Stimulated activated CD4-positive, alpha-beta T cell treated with anti-CD3 and anti-CD28 coated beads, TNF-alpha, amount 100 ng/mL, for 1 hour (primary cell): Measurements from ENCODE around the gene LAMB4.

ENCODE experiments used
- DNase-seq, 3 donors: peaks; one replicate each; pipeline ENCODE4 v3.0.0-alpha.2; 2020; ENCODE audit warnings: low read depth in 3 of 3, low spot score in 1 of 3

Gene LAMB4

DNA sequence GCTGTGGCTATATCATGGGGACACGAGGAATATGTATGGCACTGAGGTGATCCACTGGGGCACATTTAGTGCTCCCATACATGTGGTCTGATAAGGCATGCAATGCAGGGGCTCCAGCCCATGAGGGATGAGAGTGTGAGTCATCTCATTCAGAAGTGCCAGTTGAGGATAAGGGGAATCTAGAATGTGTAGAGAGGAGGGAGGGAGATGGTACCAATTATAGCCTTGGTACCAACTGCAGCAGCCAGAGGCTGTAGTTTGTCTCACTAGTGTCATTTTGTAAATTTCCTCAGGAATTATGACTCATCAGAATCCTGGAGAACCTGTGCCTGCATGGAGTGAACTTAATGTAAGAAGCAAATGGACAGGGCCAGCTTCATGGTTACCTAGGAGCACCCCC, 46.2 kb downstream of the LAMB4 start:
- no peak for DNase-seq

DNA sequence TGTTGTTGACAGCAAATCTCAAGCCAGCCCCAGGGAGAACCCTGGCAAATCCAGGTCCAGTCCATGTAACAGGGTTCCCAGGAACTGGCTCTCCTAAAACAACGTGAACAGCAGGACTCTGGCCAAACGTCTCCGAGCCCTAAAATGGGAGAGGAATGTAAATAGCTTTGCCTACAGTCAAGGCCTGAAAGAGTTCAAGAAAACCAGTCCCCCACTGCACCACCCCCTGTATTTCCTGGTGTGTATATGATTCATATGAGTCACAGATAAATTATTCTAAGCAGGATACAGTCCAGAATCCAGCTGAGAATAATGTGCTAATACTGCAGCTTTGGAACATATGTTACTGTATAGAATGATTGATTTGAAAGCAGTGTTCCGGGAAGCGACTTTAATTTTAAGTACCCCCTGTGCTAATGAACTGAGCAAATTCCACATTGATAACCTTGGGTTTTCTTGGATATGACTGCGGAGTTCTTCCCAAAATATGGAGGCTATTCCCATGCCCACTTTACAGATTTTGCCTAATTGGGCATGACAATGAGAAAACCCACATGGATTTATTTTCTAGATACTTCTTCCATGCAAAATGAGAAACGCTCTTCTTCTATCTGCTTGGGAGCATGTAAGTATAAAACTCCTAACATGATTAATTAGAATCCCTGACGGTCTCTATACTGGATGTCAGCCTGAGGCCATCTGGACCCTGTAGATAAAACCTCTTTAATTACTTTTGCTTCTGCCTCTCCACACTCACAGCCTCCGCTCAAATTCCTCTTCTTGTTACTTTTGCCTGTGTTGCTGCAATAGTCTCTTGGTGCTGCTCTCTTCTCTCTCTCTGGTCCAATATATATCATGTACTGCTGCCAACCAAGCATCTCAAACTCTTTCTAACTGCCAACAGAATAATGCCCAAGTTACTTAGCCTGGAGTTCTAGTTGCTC, 50.2 kb downstream of the LAMB4 start:
- DNase-seq: no peak

- DNase-seq: no peak
Measured at GRCh38 chr7:108079276-108079647, 50.9 kb downstream of the LAMB4 start.

GRCh38 chr7:108078691-108079090, 51.5 kb downstream of the LAMB4 start:
- DNase-seq: no peak

- DNase-seq: no peak
Measured at GRCh38 chr7:108078211-108078673, 51.9 kb downstream of the LAMB4 start.

DNA sequence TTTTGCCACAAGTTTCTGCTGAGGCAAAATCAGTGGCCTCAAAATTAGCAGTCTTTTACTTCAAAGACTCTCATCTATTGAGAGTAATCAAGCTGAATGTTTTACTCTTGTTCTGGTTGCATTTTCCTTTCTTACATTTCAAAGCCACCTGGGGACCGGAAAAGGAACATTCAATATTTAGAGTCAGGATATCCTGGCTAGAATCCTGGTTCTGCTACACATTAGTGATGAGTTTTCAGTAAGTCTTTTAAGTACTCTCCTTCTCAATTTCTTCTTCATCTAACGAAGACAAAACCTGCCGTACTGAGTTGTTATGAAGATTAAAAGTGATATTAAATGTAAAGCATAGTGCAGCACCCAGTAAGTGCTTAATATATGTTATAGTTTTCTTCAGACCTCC, 52.5 kb downstream of the LAMB4 start:
- DNase-seq: no peak

- no peak for DNase-seq
Measured at GRCh38 chr7:108076156-108076555, 54.0 kb downstream of the LAMB4 start.

DNA sequence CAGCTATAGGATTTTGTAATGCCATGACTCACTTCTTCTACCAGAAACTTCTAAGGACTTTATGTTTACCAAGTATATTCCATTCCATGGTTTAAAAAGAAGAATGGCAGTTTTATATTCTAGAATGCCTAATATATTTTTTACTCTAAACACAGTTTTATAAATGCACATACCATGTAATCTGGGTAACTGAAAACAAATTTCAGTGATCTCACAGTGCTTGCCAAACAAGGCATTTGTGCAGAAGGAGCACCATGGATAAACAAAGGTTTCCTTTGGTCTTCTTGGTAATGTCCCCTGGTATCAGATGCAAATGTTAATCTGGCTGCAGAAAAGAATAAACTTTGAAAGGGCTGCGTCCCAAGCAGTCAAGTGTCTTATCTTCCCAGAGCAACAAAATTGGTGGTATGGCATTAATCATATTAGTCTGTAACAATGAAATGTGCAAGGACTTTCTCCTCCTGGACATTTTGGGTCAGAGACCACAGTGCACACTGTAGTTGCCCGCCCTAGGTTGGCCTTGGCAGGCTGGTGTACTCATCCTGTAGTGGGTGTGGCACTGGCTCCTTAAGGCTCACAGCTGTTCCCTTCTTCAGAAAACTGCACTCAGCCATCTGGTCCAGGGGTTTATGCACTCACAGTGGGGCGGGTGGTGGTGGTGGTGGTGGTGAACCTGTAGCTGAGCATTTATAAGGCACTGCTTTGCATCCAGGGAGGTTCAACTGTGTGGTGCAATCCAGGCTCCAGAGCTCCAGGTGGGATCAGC, 56.7 kb downstream of the LAMB4 start:
- no peak for DNase-seq

DNA sequence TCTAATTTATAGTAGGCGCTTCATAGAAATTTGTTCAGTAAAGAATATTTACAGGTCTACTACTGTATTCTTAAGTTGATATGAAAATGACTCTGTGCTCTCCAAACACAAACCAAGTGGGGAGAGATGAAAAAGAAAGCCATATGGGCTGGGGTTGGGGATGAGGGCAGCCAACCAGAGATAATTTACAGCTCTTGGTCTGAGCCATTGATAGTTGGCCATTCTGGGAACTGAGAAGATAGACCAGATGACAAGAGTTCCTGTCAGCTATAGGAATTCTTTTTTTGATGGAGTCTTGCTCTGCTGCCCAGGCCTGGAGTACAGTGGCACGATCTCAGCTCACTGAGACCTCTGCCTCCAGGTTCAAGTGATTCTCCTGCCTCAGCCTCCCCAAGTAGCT, 57.4 kb downstream of the LAMB4 start:
- DNase-seq: no peak

- DNase-seq: no peak
Measured at GRCh38 chr7:108072116-108072515, 58.0 kb downstream of the LAMB4 start.

- DNase-seq: no peak
Measured at GRCh38 chr7:108071551-108071950, 58.6 kb downstream of the LAMB4 start.

DNA sequence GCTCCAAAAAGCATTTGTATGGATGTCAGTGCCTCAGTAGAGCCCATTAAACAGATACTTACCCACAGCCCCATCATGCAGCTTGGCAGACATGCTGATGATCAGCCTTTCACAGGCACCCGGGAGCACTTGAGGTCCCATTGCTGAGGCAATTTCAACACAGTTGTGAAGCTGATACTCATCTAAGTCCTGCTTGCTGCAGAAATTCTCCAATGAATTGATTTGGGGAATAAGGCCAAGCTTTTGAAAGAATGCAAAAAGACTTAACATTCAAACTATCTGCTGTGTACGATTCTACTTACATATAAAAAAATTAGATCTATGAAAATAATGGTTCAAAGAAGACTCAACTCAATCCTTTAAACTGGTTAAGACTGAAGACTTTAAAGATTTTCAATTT, 60.5 kb downstream of the LAMB4 start:
- no peak for DNase-seq

- no peak for DNase-seq
Measured at GRCh38 chr7:108067844-108068243, 62.3 kb downstream of the LAMB4 start.

- DNase-seq: no peak
Measured at GRCh38 chr7:108066486-108066885, 63.7 kb downstream of the LAMB4 start.

GRCh38 chr7:108063520-108063933, 66.6 kb downstream of the LAMB4 start:
- no peak for DNase-seq

GRCh38 chr7:108062250-108063014, 67.7 kb downstream of the LAMB4 start:
- no peak for DNase-seq

DNA sequence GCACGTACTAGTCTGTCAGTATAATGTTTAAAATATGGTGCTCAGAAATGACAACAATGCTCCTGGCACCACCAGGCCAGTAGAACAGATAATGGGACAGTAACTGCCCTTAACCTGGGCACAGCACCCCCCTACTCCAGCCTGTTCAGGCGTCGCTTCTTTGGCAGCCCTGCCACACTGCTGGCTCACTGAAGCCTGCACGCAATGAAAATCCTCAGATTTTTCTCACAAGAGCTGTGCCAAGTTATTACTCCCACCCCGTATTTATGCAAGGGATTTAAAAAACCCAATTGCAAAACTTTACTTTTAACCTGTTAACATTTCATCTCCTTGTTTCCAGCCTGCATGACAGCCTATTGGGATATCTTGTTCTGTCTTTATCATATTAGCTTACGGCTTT, 70.6 kb downstream of the LAMB4 start:
- no peak for DNase-seq

GRCh38 chr7:108057951-108058481, 72.1 kb downstream of the LAMB4 start:
- DNase-seq: no peak

GRCh38 chr7:108055611-108056021, 74.5 kb downstream of the LAMB4 start:
- DNase-seq: no peak

DNA sequence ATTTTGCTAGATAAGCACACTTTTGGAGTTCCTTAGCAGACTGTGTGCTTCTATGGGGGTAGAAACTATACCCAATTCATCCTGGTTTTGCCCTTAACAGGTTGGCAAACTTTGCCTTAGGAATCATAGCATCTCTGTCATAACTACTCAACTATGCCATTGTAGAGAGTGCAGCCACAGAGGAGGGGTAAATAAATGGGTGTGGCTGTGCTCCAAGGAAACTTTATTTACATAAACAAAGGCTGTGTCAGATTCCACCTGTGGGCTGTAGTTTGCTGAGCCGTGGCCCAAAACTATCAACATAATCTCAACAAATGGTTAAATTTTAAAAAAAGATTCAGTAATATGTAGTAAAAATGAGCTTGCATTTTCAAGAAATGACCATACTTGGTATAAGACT, 75.6 kb downstream of the LAMB4 start:
- DNase-seq: no peak

GRCh38 chr7:108053250-108053649, 76.9 kb downstream of the LAMB4 start:
- DNase-seq: no peak
